MM.1S (cell line): Measurements from ENCODE around the gene KLRC1.

ENCODE experiments used
- EZH2phosphoT487 ChIP-seq: fragments of 300-600 bp; sonication (generic); IDR thresholded peaks from 2 replicates; pipeline ENCODE4 v1.6.1; 2018; ENCODE audit warnings: antibody characterized with exemption, low read length
- TF ChIP-seq, protein P1 (sequence below): fragments of 300-600 bp; sonication (generic); IDR thresholded peaks from 2 replicates; pipeline ENCODE4 v1.5.1; 2016; ENCODE audit warnings: antibody characterized with exemption, low read length, mixed read lengths

DNA sequence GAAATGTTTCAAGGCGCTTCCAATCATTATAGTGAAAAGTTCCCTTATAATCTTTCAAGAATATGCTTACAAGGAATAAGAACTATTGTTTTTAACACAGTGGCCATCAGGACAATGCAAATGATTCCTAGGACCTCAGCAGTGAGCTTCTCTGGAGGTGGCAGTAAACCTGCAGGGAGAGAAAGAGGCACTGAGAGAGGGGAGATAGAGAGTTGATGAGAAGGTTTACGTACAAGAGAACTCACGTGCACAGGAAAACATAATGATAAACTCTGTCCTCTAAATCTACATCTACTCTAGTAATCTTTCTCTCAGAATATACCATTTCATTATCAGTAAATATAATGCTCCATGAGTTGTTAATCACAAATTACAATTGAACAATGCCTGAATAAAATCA, 44.3 kb downstream of the KLRC1 start:
- TF ChIP-seq, protein P1, sequence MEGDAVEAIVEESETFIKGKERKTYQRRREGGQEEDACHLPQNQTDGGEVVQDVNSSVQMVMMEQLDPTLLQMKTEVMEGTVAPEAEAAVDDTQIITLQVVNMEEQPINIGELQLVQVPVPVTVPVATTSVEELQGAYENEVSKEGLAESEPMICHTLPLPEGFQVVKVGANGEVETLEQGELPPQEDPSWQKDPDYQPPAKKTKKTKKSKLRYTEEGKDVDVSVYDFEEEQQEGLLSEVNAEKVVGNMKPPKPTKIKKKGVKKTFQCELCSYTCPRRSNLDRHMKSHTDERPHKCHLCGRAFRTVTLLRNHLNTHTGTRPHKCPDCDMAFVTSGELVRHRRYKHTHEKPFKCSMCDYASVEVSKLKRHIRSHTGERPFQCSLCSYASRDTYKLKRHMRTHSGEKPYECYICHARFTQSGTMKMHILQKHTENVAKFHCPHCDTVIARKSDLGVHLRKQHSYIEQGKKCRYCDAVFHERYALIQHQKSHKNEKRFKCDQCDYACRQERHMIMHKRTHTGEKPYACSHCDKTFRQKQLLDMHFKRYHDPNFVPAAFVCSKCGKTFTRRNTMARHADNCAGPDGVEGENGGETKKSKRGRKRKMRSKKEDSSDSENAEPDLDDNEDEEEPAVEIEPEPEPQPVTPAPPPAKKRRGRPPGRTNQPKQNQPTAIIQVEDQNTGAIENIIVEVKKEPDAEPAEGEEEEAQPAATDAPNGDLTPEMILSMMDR, result no peak
- no peak for TF ChIP-seq EZH2phosphoT487
